GM18873 (cell line): ENCODE results near the gene RFTN1.
"Not testable (repeated sequence)": the region's sequence is repeated elsewhere in the genome, so short reads cannot be mapped to it uniquely, and the experiment has no call there.

Experiments used
- ATAC-seq: cut with Tn5 transposase; IDR thresholded peaks from one replicate; pipeline ENCODE4 v1.9.1; 2021; ENCODE audit warnings: mild to moderate bottlenecking, moderate library complexity, moderate number of reproducible peaks; ENCODE audit not compliant: unreplicated experiment, low FRiP score

Gene RFTN1

GRCh38 chr3:16490062-16490619 lies 23.4 kb downstream of the RFTN1 start:
- ATAC-seq: no peak

- ATAC-seq: not testable (repeated sequence)
Observed at GRCh38 chr3:16489326-16490061, 24.0 kb downstream of the RFTN1 start.

- no peak for ATAC-seq
Observed at GRCh38 chr3:16488637-16489036, 24.9 kb downstream of the RFTN1 start.

- ATAC-seq: no peak
Observed at GRCh38 chr3:16487511-16488175, 25.9 kb downstream of the RFTN1 start.

- ATAC-seq: no peak
Observed at GRCh38 chr3:16486951-16487480, 26.5 kb downstream of the RFTN1 start.

- no peak for ATAC-seq
Observed at GRCh38 chr3:16486201-16486600, 27.3 kb downstream of the RFTN1 start.

GRCh38 chr3:16485395-16485992 lies 28.0 kb downstream of the RFTN1 start:
- ATAC-seq: no peak

- ATAC-seq: no peak
Observed at GRCh38 chr3:16484984-16485383, 28.5 kb downstream of the RFTN1 start.

- no peak for ATAC-seq
Observed at GRCh38 chr3:16484216-16484615, 29.3 kb downstream of the RFTN1 start.

- peak; percentile 51 for ATAC-seq
Observed at GRCh38 chr3:16482770-16483531, 30.5 kb downstream of the RFTN1 start.

GRCh38 chr3:16482194-16482769 lies 31.2 kb downstream of the RFTN1 start:
- ATAC-seq: no peak

GRCh38 chr3:16481546-16481897 lies 32.0 kb downstream of the RFTN1 start:
- ATAC-seq: no peak

GRCh38 chr3:16480861-16481545 lies 32.5 kb downstream of the RFTN1 start:
- ATAC-seq: peak; percentile 35

GRCh38 chr3:16478516-16478915 lies 35.0 kb downstream of the RFTN1 start:
- ATAC-seq: no peak

GRCh38 chr3:16477521-16477920 lies 36.0 kb downstream of the RFTN1 start:
- ATAC-seq: no peak

- no peak for ATAC-seq
Observed at GRCh38 chr3:16477056-16477455, 36.4 kb downstream of the RFTN1 start.

- no peak for ATAC-seq
Observed at GRCh38 chr3:16476636-16477035, 36.9 kb downstream of the RFTN1 start.

- no peak for ATAC-seq
Observed at GRCh38 chr3:16475766-16476165, 37.7 kb downstream of the RFTN1 start.

- ATAC-seq: no peak
Observed at GRCh38 chr3:16474920-16475319, 38.6 kb downstream of the RFTN1 start.

GRCh38 chr3:16474216-16474615 lies 39.3 kb downstream of the RFTN1 start:
- no peak for ATAC-seq
